NCI-H1105 treated with DMSO at 0.1 percent for 48 hours (cell line): ENCODE data around the gene FGF23.

Experiments
- DNase-seq: peaks from one replicate; lab custom pipeline; 2025; lab: John Stamatoyannopoulos, UW

Gene FGF23

DNA sequence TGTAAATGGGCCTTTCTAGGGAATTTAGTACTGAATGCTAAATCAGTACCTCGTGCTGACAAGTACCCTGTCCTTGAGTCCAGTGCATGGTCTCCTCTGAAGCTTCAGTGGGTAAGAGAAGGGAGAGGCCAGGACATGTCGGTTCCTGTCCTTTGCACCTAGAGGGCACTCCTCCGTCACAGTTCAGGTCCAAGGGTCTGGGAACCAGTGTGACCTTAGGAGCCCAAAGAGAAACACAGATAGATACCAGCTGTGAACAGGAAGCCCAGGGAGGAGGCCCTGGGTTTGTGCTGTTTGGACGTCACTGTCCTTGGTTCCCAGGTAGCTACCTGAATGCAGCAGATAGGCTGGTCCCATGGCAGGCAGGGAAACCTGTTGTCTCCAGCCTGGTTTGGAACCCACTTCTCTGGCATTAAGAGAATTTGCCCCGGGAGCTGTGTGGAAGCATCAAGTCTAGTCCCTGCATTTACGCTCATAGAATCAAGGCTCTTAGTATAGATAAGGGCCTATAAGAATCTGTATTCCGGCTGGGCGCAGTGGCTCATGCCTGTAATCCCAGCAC, 3.9 kb upstream of the FGF23 start:
- no peak for DNase-seq

- no peak for DNase-seq
These were observed 820 bp upstream of the FGF23 start for GRCh38 chr12:4380332-4380731.

- no peak for DNase-seq
These were observed 740 bp downstream of the FGF23 start for GRCh38 chr12:4378772-4379171.

DNA sequence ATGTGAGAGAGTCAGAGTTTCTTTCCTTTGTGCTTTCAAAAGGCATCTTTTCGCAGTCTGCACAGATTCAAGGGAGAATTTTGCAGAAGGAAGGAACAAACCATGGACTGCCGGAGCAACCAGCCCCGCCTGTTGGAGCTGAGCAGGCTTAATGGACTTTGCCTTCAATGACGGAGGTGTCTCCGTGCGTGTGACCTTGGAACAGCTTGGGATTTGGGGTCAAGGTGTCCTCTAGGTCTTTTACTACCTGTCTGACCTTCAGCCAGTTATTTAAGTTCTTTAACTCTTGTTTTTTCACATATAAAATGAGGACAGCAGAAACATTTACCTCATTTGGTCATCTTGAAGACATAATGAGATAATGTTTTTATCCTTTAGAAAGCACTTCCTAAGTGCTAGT, 4.1 kb downstream of the FGF23 start:
- DNase-seq, result no peak

DNA sequence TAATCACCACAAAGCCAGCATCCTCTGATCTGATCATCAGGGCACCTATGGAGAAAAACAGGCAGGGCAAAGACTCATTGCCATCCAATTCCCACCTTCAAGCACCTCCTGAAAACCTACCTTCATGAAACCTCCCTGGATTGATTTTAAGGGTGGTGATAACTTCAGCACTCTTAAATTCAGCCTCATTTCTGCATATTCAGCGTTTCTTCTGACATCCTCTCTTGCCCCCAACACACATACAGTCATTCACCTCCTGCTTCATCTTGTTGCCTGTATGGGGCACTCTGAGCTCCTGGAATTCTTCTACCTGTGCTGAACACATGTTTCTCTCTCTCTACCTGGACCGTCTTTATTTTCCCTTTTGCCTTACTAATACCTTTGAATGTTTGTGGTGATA, 6.9 kb downstream of the FGF23 start:
- no peak for DNase-seq

DNA sequence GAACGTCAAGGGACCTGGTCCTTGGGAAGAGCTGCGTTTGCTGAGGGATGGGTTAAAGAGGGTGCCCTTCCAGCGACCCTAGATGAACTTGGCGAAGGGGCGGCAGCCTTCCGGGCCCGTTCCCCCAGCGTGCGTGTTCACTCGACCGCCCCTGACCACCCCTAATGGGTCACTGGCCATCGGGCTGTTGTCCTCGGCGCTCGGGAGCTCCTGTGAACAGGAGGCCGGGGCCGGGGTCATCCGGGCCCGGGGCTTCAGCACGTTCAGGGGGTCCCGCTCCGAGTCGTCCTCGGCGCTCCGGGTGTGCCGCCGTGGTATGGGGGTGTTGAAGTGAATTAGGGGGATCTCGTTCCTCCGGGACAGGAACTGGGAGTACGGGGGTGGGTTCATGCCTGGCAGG, 9.2 kb downstream of the FGF23 start:
- DNase-seq, result no peak

- DNase-seq, result no peak
These were observed 10.0 kb downstream of the FGF23 start for GRCh38 chr12:4369548-4369947.

DNA sequence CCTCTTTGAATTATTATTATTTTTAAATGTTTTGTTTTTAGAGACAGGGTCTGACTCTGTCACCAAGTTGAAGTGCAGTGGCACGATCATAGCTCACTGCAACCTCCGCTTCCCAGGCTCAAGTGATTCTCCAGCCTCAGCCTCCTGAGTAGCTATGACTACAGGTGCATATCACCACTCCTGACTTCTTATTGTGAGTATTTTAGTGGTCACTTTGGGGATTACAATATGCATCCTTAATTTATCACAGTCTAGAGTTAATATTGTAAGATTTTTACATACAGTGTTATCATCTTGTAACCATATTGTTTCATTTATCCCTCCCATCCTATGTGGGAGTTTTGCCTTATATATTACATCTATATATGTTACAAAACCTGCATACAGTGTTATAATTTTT, 13.4 kb downstream of the FGF23 start:
- no peak for DNase-seq

DNA sequence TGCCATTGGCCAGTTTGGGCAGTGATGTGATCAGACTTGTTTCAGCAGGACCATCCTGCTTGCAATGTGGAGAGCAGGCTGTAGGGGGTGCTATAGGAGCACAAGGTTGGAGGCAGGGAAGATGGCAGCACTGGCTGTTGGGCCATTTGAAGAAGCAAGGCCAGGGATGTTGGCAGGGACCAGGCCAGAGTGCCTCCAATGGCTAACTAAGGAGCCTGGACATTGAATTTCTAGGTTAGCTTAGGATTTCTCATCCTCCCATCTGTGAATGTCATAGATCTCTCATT, 23.5 kb downstream of the FGF23 start:
- DNase-seq, result peak; percentile 28

DNA sequence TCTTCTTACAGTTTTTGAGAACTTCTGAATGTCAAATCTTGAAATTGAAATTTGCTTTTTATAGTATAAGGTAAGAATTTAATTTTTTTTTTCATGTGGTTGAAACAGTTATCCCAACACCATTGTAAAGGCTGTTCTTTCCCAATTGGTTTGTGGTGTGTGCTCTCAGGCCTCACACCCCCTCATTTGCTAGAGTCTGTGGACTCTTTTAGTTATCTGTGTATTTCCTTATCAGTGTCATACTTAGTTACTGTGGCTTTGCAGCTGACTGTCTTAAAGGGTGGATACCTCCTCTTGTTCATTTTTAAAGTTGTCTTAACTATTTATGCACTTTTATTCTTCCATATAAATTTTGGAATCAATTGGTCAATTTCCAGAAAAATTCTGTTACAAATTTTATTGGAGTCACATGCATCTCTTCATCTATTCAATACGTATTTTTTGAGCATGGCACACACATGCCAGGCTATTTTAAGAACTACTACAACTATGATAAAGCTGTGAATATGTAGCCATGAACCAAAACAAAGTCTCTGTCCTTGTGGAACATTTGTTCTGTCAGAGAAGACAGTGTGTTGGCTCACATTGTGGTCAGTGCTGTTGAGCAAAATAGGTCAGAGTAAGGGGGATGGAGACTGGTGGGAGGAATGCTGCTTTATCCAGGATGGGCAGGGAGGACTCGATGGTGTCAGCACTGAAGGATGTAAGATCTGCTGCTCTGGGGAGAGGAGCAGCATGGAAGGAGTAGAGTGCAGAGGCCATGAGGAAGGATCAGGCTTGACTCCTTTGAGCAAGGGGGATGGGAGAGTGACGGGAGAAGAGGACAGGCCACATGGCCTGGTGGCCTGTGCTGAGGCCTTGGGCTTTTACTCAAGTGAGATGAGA, 24.1 kb downstream of the FGF23 start:
- DNase-seq, result no peak

DNA sequence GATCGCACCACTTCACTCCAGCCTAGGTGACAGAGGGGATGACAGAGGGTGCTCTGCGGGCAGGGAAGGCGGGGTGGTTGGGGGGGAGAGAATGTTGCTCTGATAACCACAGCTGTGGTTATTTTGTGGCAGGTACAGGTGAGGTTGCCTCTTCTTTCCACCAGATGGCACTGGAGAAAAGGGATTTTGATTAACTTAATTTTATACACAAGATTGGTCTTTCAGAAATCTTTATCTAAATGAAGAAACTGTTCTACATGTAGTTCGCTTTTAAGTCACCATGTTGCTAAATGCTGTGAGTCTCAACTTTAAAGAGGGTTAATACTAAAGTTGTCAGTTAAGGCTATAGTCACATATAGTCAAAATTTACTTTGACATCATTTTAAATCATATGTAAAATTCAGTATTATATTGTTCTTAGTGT, 25.7 kb downstream of the FGF23 start:
- peak; percentile 36 for DNase-seq

DNA sequence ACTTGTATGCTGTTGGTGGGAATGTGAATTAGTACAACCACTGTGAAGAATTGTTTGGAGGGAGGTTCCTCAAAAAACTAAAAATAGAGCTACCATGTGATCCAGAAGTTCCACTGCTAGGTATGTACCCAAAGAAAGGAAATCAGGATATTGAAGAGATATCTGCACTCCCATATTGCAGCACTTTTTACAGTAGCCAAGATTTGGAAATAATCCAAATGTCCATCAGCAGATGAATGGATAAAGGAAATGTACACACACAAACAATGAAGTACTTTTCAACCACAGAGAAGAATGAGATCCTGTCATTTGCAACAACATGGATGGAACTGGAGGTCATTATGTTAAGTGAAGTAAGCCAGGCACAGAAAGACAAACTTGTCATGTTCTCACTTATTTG, 32.6 kb downstream of the FGF23 start:
- peak; percentile 7 for DNase-seq

- no peak for DNase-seq
These were observed 47.7 kb downstream of the FGF23 start for GRCh38 chr12:4331842-4332241.

- no peak for DNase-seq
These were observed 48.3 kb downstream of the FGF23 start for GRCh38 chr12:4331221-4331620.

- DNase-seq, result no peak
These were observed 49.3 kb downstream of the FGF23 start for GRCh38 chr12:4330203-4330602.

DNA sequence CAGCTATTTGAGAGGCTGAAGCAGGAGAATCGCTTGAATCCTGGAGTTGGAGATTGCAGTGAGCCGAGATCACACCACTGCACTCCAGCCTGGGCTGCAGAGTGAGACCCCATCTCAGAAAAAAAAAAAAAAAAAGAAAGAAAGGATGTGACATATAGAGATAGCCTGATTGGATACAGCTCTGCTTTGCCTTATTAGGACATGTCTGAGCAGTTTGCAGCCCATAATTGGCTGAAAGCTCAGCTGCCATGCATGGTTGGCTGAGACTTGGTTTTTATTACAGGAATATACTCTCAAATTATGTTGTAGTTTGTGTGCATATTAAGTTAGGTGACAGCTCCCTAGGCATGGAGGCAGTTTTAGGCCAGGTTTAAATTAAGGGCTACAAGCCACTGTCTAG, 52.2 kb downstream of the FGF23 start:
- DNase-seq, result no peak

DNA sequence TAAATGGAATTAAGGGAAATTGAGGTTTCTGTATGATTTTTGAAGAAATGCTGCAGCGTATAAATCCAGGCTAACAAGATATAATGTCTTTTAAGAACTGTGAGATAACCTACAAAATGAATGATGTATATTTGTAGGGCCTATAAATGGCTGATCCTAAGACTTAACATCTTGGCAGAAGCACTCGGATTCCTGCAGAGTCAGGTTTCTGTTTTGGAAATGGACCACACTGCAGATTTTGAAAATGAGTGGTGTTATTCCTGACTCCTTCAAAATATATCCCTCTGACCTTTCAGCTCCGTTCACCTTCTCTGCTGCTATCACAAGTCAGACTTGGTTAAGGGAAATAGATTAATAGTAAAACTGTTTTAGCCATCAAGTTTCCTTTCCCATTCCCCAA, 53.5 kb downstream of the FGF23 start:
- no peak for DNase-seq

- DNase-seq, result no peak
These were observed 55.1 kb downstream of the FGF23 start for GRCh38 chr12:4324366-4324765.

GRCh38 chr12:4323396-4323795, 56.1 kb downstream of the FGF23 start:
- no peak for DNase-seq

DNA sequence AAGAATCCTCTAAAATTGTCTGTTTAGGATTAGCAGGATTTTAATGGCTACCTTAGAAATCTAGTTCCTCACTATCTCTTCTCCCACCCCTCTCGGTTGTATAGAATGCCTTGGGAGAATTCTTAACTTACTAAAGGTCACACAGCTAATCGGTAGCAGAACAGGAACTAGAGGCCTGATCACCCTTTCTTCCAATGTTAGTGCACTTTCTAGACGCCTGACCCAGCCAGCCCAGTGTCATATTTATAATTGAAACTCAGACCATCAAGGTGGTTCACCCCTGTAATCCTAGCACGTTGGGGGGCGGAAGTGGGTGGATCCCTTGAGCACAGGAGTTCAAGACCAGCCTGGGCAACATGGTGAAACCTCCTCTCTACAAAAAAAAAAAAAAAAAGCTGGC, 56.8 kb downstream of the FGF23 start:
- no peak for DNase-seq

DNA sequence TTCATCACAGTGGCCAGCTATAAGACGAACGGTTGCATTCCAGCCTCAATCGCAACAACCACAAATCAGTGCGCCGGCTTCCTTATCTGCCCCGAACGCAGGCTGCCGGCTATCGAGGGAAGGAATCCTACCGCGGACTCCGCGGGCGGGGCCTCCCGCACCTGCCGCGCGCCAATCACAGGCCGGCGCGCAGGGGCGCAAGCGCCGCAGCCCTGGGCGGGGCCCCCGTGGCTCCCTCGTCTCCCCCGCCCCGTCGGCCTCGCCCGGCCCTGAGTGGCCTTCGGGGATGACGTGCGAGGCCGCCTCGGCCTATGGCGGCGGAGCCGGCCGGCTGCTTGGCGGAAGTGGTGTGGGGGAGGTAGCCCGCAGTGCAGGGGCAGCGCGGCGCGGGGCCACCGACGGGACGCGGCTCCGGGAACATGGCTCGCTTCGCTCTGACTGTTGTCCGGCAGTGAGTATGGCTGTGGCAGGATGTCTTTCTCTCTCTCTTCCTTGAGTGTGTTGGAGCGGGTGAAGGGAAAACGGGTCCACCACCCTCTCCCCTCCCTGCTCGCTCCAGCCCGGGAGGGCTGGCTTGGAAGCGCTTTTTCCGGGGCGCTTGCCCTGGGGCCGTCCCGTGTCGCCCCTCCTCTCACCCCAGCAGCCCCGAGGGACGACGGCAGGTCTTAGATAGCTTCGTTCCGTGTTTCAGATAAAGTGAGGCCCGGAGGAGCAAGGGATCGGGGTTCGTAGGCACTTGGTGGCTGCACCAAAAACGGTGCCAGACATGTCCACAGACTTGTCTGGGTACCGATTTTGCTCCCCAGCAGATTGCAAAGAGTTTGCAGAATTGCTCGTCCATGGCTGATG, 58.4 kb downstream of the FGF23 start, which contains the start of gene TIGAR:
TIGAR (plus strand) TSS at position 361 of the 849 bp plus-strand sequence; CDS start at position 420, 59 bp downstream.
- DNase-seq, result peak; percentile 91

DNA sequence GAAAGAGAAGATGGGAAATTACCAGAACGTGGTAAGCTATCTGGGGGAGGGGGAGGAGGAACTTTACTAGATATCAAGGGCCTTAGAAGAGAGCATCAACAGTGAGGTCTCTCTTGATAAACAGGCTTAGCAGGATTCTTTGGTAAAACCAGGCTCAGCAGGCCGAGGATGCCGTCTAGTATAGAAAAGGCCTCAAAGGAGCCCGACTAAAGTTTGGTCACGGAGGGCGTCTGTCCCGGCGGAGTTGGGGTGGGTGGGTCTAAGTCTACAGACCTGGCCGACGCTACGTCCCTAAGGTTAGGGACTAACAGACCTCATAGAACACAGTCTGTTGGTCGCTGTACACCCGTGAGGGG, 59.0 kb downstream of the FGF23 start:
- no peak for DNase-seq
